Ovary (tissue), 3 donors: ENCODE measurements around the gene VPS26A.

Experiments
- CTCF ChIP-seq, 3 donors: fragments of 450-650 bp in 2 of 3; fragments of 200-600 bp in 1 of 3; IDR thresholded peaks; one replicate each; pipeline versions ENCODE4 v1.5.1 to v1.8.0; 2016 to 2022; ENCODE audit warnings: antibody characterized with exemption in 3 of 3, mild to moderate bottlenecking in 1 of 3
- EP300 ChIP-seq: sonication (generic); formaldehyde crosslinking; IDR thresholded peaks from one replicate; pipeline ENCODE4 v1.6.1; 2017; ENCODE audit warnings: antibody characterized with exemption
- POLR2A ChIP-seq: fragments of 450-650 bp; IDR thresholded peaks from one replicate; pipeline ENCODE4 v1.6.1; 2017; ENCODE audit warnings: antibody characterized with exemption, mild to moderate bottlenecking, moderate library complexity
- donor health status: DM: no; HTN: no; CAD: no.

- TF ChIP-seq POLR2A (no peak), CTCF (IDR thresholded peaks at IDR 0.05) (no peak), EP300 (no peak)
These were observed 29.2 kb downstream of the VPS26A start for GRCh38 chr10:69153227-69153626.
